Activated CD8-positive, alpha-beta memory T cell treated with anti-CD3 and anti-CD28 coated beads for 24 hours (primary cell): ENCODE results near the gene ACTRT1.

Source experiments
- DNase-seq: peaks from one replicate; pipeline ENCODE4 v3.0.0-alpha.2; 2020

Gene ACTRT1

GRCh38 chrX:128052303-128052702 lies at the start of gene ACTRT1:
ACTRT1 (minus strand) TSS chrX:128052403; CDS start chrX:128052206, 197 bp downstream.
- no peak for DNase-seq

GRCh38 chrX:128078545-128078944 lies 26.3 kb upstream of the ACTRT1 start:
- no peak for DNase-seq

GRCh38 chrX:128057421-128057820 lies 5.2 kb upstream of the ACTRT1 start:
- no peak for DNase-seq

- DNase-seq: no peak
Observed at GRCh38 chrX:128051526-128051925, 677 bp downstream of the ACTRT1 start.

- DNase-seq: no peak
Observed at GRCh38 chrX:128035318-128035717, 16.9 kb downstream of the ACTRT1 start.

- DNase-seq: no peak
Observed at GRCh38 chrX:128021566-128021965, 30.6 kb downstream of the ACTRT1 start.

GRCh38 chrX:128020701-128021100 lies 31.5 kb downstream of the ACTRT1 start:
- no peak for DNase-seq

GRCh38 chrX:128019218-128019617 lies 33.0 kb downstream of the ACTRT1 start:
- no peak for DNase-seq

GRCh38 chrX:128012015-128012414 lies 40.2 kb downstream of the ACTRT1 start:
- DNase-seq: no peak

- DNase-seq: no peak
Observed at GRCh38 chrX:128007882-128008281, 44.3 kb downstream of the ACTRT1 start.
